HG03442 (cell line): Measurements from ENCODE around the gene SUN3.

Source experiments
- ATAC-seq: cut with Tn5 transposase; IDR thresholded peaks from one replicate; pipeline ENCODE4 v1.9.1; 2021; ENCODE audit warnings: mild to moderate bottlenecking, moderate library complexity; ENCODE audit not compliant: unreplicated experiment

Gene SUN3

GRCh38 chr7:47979832-47980181 is 49.1 kb downstream of the SUN3 start:
- no peak for ATAC-seq

GRCh38 chr7:47979145-47979831 is 49.6 kb downstream of the SUN3 start, which contains the start of gene HUS1:
HUS1 (minus strand) TSS chr7:47979615; CDS start chr7:47979519, 96 bp downstream.
- peak; percentile 99 for ATAC-seq

- no peak for ATAC-seq
Observed at GRCh38 chr7:47978790-47979144, 50.1 kb downstream of the SUN3 start.

- ATAC-seq, result no peak
Observed at GRCh38 chr7:47973739-47974138, 55.2 kb downstream of the SUN3 start.

GRCh38 chr7:47970761-47971160 is 58.1 kb downstream of the SUN3 start:
- ATAC-seq, result no peak

- peak; percentile 88 for ATAC-seq
Observed at GRCh38 chr7:47968847-47969774, 59.8 kb downstream of the SUN3 start.

- ATAC-seq, result no peak
Observed at GRCh38 chr7:47967708-47968107, 61.2 kb downstream of the SUN3 start.

GRCh38 chr7:47967123-47967522 is 61.8 kb downstream of the SUN3 start:
- no peak for ATAC-seq

GRCh38 chr7:47965456-47965855 is 63.5 kb downstream of the SUN3 start:
- no peak for ATAC-seq

GRCh38 chr7:47962262-47962661 is 66.6 kb downstream of the SUN3 start:
- ATAC-seq, result no peak

- no peak for ATAC-seq
Observed at GRCh38 chr7:47957156-47957555, 71.8 kb downstream of the SUN3 start.

GRCh38 chr7:47956220-47956619 is 72.7 kb downstream of the SUN3 start:
- ATAC-seq, result no peak

- ATAC-seq, result peak; percentile 65
Observed at GRCh38 chr7:47954231-47954911, 74.5 kb downstream of the SUN3 start.

- peak; percentile 57 for ATAC-seq
Observed at GRCh38 chr7:47953822-47954221, 75.1 kb downstream of the SUN3 start.

GRCh38 chr7:47952224-47952623 is 76.7 kb downstream of the SUN3 start:
- no peak for ATAC-seq

- no peak for ATAC-seq
Observed at GRCh38 chr7:47951374-47951773, 77.5 kb downstream of the SUN3 start.

GRCh38 chr7:47950714-47951113 is 78.2 kb downstream of the SUN3 start:
- ATAC-seq, result no peak

- no peak for ATAC-seq
Observed at GRCh38 chr7:47949703-47950102, 79.2 kb downstream of the SUN3 start.

GRCh38 chr7:47948141-47948790 is 80.6 kb downstream of the SUN3 start, which contains the start of gene PKD1L1:
PKD1L1 (minus strand) TSS chr7:47948466; CDS start chr7:47948440, 26 bp downstream.
- ATAC-seq, result no peak

GRCh38 chr7:47947355-47947749 is 81.6 kb downstream of the SUN3 start:
- ATAC-seq, result no peak
